GM12872 (cell line): ENCODE measurements around the gene KNDC1.

Experiments used
- CTCF ChIP-seq: IDR thresholded peaks from 3 replicates; pipeline ENCODE4 v1.5.1; 2011; ENCODE audit warnings: low read depth, mild to moderate bottlenecking, low read length, moderate library complexity; ENCODE audit not compliant: insufficient read depth

Gene KNDC1

GRCh38 chr10:133258066-133258817, 98.2 kb downstream of the KNDC1 start:
- TF ChIP-seq CTCF: no peak

GRCh38 chr10:133258818-133259601, 99.0 kb downstream of the KNDC1 start:
- no peak for TF ChIP-seq CTCF

GRCh38 chr10:133259602-133259989, 99.6 kb downstream of the KNDC1 start:
- TF ChIP-seq CTCF: no peak

DNA sequence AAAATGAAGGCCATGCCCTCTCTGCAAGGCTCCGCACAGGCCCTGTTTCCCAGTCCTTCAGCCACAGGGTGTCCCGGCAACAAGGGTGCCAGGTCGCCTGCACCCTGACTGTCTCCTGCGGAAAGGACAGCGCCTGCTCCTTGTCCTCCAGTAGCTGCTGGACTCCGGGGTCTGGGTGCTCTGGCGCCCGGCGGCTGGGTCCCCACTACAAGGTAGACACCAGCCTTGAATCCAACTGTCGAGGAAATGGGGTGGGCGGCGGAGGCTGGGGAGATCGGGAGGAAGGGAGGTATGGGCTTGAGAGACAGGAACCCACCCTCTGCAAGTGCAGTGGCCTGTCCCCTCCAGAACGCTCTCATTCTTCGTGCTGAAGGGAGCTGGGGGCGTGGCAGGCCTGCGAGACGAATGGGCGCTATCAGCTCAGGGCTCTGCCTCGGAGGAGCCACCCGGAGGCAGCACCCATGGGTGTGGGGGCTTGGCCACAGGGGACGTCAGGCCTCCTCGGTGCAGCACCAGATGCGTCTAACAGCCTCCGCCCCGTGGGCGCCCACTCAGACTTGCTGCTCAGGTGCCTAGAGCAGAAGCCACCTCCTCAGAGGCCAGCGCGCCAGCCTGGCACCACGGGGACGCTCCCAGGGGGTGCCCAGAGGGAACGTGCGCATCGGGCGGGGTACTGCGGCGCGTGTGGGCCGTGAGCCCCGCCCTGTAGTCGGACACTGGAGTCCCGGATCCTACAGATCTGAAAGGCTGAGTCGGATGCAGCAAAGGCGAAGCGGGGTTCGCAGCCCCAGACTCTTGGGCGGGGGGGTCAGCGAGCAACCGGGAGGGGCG, 101.1 kb downstream of the KNDC1 start:
- TF ChIP-seq CTCF: 0 out of 3 replicates have a peak, but pooled peaks have one; percentile 1

GRCh38 chr10:133261726-133262325, 101.8 kb downstream of the KNDC1 start:
- TF ChIP-seq CTCF: no peak

DNA sequence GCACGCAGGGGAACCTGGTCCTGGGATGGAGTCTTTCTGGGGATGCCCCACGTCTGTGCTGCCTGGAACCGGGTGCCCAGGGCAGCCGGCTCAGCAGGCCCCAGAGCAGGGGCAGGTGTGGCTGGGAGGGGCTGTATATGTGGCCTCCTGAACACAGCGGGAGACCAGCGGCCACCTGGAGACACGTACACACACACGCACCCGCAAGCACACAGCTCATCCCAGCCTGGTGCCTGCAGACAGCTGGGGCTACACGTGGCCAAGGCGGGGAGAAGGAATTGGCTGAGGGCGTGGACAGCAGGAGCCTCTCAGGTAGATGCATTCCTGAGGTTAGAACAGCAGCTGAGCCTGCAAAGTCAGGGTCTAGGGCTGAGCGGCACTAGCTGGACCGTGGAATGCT, 102.7 kb downstream of the KNDC1 start:
- no peak for TF ChIP-seq CTCF
